HG03045 (cell line): ENCODE measurements around the gene ZMYM5.
"Not testable (repeated sequence)": the region's sequence is repeated elsewhere in the genome, so short reads cannot be mapped to it uniquely, and the experiment has no call there.

ENCODE experiments used
- ATAC-seq: cut with Tn5 transposase; IDR thresholded peaks from one replicate; pipeline ENCODE4 v1.9.1; 2021; ENCODE audit warnings: mild to moderate bottlenecking, moderate library complexity; ENCODE audit not compliant: unreplicated experiment

ZMYM5 gene

DNA sequence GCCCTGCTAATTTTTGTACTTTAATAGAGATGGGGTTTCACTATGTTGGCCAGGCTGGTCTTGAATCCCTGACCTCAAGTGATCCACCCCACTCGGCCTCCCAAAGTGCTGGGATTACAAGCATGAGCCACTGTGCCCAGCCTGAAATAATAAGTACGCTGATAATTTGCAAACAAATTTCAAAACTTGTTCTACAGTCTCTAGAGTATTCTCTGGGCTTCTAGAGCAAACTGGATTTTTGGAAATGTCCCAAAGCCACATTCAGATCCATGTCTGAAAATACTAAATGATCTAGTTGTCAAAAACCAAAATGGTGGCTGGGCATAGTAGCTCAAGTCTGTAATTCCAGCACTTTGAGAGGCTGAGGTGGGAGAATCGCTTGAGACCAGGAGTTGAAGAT lies 40.8 kb downstream of the ZMYM5 start:
- ATAC-seq: no peak

GRCh38 chr13:19818223-19818842 lies 45.1 kb downstream of the ZMYM5 start:
- no peak for ATAC-seq

DNA sequence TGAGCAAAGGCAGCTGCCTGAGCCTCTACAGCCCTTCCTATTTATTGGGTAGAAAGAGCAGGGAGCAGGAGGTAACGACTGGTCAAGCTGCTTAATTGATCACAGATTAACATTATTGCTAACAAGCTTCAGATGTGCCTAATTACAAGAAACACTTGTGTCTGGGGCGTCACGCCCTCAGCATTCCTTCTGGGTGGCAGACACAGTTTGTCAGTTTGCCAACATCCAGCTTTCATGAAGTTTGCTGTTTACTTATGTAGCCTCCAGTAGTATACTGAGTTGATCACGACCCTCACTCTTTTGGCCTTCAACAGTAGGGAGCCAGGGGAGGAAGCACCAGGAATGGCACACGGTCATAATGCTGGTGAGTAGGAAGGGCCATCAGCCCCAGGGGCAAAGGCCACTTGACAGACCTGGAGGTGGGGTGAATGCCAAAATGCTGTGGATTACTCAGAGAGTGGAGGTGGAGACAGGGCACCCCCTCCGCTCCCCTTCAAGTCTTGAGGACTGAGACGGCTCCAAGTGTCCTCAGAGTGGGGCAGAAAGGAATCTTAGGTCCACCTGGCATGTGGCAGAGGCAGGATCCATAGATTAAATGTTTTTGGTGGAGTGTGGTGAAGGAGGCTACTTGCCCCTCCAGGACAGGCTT lies 45.8 kb downstream of the ZMYM5 start:
- ATAC-seq: no peak

- ATAC-seq: no peak
Observed at GRCh38 chr13:19817106-19817505, 46.3 kb downstream of the ZMYM5 start.

DNA sequence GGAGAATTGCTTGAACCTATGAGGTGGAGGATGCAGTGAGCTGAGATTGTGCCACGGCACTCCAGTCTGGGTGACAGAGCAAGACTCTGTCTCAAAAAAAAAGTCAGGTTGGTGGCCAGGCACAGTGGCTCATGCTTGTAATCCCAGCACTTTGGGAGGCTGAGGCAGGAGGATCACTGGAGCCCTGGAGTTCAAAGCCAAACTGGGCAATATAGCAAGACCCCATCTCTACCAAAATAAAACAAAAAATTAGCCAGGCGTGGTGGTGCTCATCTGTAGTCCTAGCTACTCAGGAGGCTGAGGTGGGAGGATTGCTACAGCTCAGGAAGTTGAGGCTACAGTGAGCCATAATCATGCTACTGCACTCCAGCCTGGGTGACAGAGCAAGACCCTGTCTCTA lies 47.6 kb downstream of the ZMYM5 start:
- not testable (repeated sequence) for ATAC-seq

GRCh38 chr13:19810996-19811881 lies 52.2 kb downstream of the ZMYM5 start:
- ATAC-seq: no peak

GRCh38 chr13:19810151-19810550 lies 53.3 kb downstream of the ZMYM5 start:
- no peak for ATAC-seq

- ATAC-seq: no peak
Observed at GRCh38 chr13:19805765-19806164, 57.7 kb downstream of the ZMYM5 start.

- ATAC-seq: no peak
Observed at GRCh38 chr13:19795956-19796355, 67.5 kb downstream of the ZMYM5 start.

DNA sequence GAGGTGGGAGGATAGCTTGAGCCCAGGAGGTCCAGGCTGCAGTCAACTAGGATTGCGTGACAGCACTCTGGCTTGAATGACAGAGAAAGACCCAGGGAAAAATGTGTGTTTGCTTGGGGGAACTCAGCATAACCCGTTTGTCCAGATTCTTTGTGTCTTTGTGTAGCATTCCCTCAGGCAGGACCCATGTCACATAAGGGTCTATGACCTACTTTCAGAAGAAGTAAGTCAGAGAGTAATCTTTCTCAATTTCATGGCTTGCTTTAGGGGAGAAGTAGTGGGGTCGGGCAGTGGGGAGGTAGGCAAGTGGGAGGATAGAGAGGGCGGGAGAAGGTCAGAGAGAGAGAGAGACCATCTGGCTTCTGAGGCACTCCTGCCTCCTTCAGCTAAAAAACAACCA lies 68.8 kb downstream of the ZMYM5 start:
- no peak for ATAC-seq

GRCh38 chr13:19791953-19792537 lies 71.4 kb downstream of the ZMYM5 start:
- ATAC-seq: no peak

GRCh38 chr13:19782727-19783682 lies 80.4 kb downstream of the ZMYM5 start, which contains the start of gene PSPC1:
TSS of gene PSPC1 (minus strand) at chr13:19782945. CDS start at chr13:19782757, 188 bp downstream.
- peak; percentile 86 for ATAC-seq

DNA sequence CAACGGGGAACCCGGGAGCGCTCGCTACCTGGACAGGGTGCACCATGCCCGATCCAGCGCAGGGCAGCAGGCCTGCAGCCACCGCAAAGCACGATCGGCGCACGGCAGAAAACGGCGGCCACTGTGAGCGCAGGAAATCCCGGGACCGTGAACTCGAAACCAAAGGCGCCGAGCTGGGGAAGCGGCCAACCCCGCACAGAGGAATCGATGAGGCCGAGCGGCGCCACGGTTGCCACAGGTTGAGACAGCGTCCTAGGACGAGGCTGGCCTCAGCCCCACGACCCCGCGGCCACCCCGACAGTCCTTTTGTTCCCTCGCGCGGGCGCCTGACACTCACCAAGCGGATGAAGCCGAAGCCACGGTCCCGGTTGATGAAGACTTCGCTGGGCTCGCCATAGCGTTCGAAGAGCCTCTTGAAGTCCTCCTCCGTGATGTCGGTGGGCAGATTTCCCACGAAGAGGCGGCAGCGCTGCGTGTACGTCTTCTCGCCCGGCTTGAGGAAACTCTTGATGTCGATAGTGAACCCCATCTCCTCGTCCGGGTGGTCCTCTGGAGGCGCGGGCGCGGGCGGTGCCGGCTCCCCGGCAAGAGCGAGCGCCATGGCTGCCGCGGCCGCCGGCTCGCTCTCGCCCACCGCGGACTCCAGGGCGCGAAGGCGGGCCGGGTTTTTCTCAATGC lies 81.3 kb downstream of the ZMYM5 start:
- peak; percentile 54 for ATAC-seq

DNA sequence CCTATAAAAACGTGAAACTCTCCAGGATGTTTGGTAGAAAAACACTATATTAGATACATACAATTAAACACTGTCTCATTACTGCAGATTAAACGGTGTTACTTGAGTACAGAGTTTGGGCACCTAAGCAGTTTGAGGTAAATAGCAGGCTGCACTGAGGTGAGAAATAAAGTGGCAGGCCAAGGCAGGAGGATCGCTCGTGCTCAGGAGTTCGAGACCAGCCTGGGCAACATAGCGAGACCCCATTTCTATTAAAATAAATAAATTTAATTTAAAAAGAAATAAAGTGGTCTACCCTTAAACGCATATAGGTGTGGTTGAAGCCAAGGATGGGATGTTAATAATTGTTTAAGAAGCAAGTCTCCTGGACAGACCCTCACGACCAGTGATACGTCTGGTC lies 81.9 kb downstream of the ZMYM5 start:
- no peak for ATAC-seq

DNA sequence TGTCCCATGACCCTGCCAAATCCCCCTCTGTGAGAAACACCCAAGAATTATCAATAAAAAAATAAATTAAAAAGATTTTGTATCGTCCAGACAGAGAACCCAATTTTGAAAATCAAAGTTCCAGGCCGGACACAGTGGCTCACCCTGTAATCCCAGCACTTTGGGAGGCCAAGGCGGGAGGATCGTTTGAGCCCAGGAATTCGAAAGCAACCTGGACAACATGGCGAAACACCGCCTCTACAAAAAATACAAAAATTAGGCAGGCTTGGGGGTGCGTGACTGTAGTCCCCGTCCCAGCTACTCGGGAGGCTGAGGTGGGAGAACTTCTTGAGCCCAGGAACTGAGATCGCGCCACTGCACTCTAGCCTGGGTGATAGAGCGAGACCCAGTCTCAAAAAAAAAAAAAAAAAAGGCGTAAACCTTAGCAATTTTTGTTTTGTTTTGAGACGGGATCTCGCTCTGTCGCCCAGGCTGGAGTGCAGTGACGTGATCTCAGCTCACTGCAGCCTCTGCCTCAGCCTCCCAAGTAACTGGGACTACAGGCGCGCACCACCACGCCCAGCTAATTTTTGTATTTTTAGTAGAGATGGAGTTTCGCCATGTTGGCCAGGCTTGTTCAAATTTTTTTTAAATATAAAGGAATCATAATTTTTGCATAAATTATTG lies 82.6 kb downstream of the ZMYM5 start:
- not testable (repeated sequence) for ATAC-seq
